ENCODE data around the gene ARHGEF7. TPM values are rescaled to one million over a fixed set of nuclear protein-coding genes. Genes with fewer than 3 reads are reported as not detected.
"Not testable (repeated sequence)": the region's sequence is repeated elsewhere in the genome, so short reads cannot be mapped to it uniquely, and the experiment has no call there.

ARHGEF7 gene
- total and polyA plus RNA-seq, 8 donors: 11.6 to 126 (median 49.7) TPM

DNA sequence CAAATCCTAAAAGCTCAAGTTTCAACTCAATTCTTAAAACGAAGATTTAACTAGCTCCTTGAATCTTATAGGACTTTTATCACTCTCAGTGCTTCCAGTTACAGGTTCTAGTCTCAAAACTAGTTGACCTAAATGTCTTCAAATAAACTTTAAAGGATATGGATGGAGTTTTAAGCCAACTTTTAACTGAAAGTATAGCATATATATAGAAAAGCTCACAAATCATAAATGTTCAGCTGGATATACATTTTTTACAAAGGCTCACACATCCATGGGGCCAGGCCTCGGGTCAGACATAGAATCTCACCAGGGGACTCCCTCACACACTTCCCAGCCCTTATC lies 47.1 kb upstream of the ARHGEF7 start:
- intact Hi-C loops (cut with DNase I; ENCODE audit: low total_unique reads): loop anchor here (10.0 kb wide), 1 partner anchor 147 kb away; no protein-coding TSS in a partner anchor
- no peak overlapping the region for H3K27ac ChIP-seq
- TF ChIP-seq, protein P1, sequence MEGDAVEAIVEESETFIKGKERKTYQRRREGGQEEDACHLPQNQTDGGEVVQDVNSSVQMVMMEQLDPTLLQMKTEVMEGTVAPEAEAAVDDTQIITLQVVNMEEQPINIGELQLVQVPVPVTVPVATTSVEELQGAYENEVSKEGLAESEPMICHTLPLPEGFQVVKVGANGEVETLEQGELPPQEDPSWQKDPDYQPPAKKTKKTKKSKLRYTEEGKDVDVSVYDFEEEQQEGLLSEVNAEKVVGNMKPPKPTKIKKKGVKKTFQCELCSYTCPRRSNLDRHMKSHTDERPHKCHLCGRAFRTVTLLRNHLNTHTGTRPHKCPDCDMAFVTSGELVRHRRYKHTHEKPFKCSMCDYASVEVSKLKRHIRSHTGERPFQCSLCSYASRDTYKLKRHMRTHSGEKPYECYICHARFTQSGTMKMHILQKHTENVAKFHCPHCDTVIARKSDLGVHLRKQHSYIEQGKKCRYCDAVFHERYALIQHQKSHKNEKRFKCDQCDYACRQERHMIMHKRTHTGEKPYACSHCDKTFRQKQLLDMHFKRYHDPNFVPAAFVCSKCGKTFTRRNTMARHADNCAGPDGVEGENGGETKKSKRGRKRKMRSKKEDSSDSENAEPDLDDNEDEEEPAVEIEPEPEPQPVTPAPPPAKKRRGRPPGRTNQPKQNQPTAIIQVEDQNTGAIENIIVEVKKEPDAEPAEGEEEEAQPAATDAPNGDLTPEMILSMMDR (IDR thresholded peaks at IDR 0.05): peak in 1 of 7 experiments; percentile 5
- no peak for TF ChIP-seq POLR2A (IDR thresholded peaks at IDR 0.05)
- H3K27me3 ChIP-seq: peaks cover 0 to 31% (median 4%) of the 10 kb centered on the region in 3 donors
- H3K4me1 ChIP-seq: peaks cover 0 to 14% (median 8%) of the 10 kb centered on the region in 4 donors
- H3K36me3 ChIP-seq: no peaks in the 10 kb centered on the region
- H3K9me3 ChIP-seq: peaks cover 0 to 24% (median 12%) of the 10 kb centered on the region in 4 donors
- H3K4me3 ChIP-seq: peak overlapping the region in 3 of 4 donors; percentile 53 to 73 (median 69)
- no peak for DNase-seq
- WGBS, 5 donors: 11 to 13% (median 12%) methylated on average over 2 of the region's 2 CpGs

DNA sequence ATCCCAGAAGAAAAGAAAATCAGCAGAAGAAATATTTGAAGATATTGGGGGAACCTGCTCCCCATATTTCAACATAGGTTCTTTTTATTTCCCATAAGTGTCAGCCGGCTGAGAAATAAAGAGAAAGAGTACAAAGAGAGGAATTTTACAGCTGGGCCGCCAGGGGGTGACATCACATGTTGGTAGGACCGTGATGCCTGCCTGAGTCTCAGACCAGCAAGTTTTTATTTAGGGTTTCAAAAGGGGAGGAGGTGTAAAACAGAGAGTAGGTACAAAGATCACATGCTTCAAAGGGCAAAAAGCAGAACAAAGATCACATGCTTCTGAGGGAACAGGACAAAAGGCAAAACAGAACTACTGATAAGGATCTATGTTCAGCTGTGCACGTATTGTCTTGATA lies 44.0 kb upstream of the ARHGEF7 start:
- 58 to 76% (median 66%) methylated on average over 4 of the region's 4 CpGs for WGBS, 5 donors
- DNase-seq; H3K4me3 ChIP-seq; H3K36me3 ChIP-seq; intact Hi-C loops (cut with DNase I; ENCODE audit: low total_unique reads); H3K27ac ChIP-seq: not testable (repeated sequence)
- Histone ChIP-seq H3K4me1 (peaks cover 0 to 14% (median 8%) of the 10 kb centered on the region in 4 donors), H3K27me3 (peaks cover 0 to 23% (median 4%) of the 10 kb centered on the region in 3 donors), H3K9me3 (peaks cover 0 to 44% (median 35%) of the 10 kb centered on the region in 4 donors)

DNA sequence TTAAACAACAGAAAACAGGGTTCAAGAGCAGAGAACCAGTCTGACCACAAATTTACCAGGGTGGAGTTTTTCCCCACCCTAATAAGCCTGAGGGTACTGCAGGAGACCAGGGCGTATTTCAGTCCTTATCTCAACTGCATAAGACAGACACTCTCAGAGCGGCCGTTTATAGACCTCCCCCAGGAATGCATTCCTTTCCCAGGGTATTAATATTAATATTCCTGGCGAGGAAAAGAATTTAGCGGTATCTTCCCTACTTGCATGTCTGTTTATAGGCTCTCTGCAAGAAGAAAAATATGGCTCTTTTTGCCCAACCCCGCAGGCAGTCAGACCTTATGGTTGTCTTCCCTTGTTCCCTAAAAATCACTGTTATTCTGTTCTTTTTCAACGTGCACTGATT lies 43.6 kb upstream of the ARHGEF7 start:
- H3K36me3 ChIP-seq; DNase-seq; H3K4me3 ChIP-seq; intact Hi-C loops (cut with DNase I; ENCODE audit: low total_unique reads); H3K27ac ChIP-seq: not testable (repeated sequence)
- WGBS, 5 donors: 68 to 85% (median 78%) methylated on average over 7 of the region's 7 CpGs
- H3K27me3 ChIP-seq: peaks cover 0 to 19% (median 2%) of the 10 kb centered on the region in 3 donors
- H3K9me3 ChIP-seq: peaks cover 0 to 44% (median 35%) of the 10 kb centered on the region in 4 donors
- H3K4me1 ChIP-seq: peaks cover 0 to 14% (median 8%) of the 10 kb centered on the region in 4 donors

DNA sequence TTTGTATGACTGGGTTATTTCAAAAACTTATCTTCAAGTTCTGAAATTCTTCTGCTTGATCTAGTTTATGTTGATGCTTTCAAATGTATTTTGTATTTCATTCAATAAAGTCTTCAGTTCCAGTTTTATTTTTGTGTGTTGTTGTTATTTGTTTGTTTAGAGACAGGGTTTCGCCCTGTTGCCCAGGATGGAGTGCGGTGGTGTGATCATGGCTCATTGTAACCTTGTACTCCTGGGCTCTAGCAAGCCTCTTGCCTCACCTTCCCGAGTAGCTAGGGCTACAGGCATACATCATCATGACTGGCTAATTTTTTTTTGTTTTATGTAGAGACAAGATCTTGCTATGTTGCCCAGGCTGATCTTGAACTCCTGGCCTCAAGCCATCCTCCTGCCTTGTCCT lies 40.3 kb upstream of the ARHGEF7 start:
- intact Hi-C loops (cut with DNase I; ENCODE audit: low total_unique reads): no loop called here
- no peak for DNase-seq
- no peak overlapping the region for H3K27ac ChIP-seq
- no peak overlapping the region for H3K4me3 ChIP-seq
- no peak for TF ChIP-seq EP300 (IDR thresholded peaks at IDR 0.05)
- TF ChIP-seq, protein P1 (IDR thresholded peaks at IDR 0.05): no peak
- TF ChIP-seq POLR2A (IDR thresholded peaks at IDR 0.05): no peak
- no peak for TF ChIP-seq POLR2AphosphoS5 (IDR thresholded peaks at IDR 0.05)
- peaks cover 0 to 44% (median 35%) of the 10 kb centered on the region in 4 donors for H3K9me3 ChIP-seq
- H3K4me1 ChIP-seq: no peaks in the 10 kb centered on the region
- H3K27me3 ChIP-seq: peaks cover 0 to 6% (median 0%) of the 10 kb centered on the region in 3 donors
- 85 to 96% (median 90%) methylated on average over 3 of the region's 3 CpGs for WGBS, 5 donors
- no peaks in the 10 kb centered on the region for H3K36me3 ChIP-seq

DNA sequence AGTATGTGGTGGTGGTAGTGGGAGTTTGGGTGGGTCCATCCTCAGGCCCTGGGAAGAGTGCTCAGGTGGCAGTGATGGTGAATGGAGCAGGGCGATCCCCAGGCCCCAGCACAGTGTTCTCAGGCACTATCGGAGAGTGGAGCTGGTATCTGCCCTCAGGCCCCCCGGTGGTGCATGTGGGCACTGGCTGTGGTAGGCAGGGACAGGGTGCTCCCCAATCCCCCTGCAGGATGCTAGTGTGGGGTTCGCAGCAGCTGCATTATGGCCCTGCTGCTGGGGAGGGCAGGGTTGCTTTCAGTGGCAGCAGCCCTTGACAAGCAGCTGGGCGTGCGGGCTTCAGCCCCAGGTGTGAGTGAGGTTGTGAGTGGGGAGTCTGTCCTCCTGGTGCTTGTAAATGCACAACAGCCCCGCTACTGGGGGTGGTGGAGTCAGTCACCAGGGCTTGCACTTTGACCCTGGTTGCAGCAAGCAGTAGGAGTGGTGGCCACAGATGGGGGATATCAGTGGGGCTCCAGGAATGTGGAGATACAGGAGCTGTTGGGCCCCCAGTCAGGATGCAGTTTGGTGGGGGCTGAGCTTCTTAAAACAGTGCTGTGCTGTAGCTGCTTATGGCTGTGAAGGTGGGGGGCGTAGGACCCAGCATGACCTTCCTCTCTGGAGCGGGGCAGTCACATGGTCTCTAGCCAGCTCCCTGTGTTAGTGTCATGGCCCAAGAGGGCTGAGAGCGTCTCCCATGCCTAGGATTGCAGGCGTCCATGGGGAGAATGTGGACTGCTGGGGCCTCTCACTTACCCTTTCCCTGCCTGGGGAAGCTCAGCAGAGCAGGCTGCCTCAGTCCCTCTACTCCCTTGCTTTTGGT lies 38.7 kb upstream of the ARHGEF7 start:
- 80 to 85% (median 83%) methylated on average over 7 to 11 of the region's 11 CpGs for WGBS, 5 donors
- Histone ChIP-seq H3K27ac (no peak overlapping the region), H3K9me3 (peaks cover 0 to 40% (median 29%) of the 10 kb centered on the region in 4 donors), H3K36me3 (no peaks in the 10 kb centered on the region), H3K4me1 (no peaks in the 10 kb centered on the region), H3K27me3 (peaks cover 0 to 6% (median 0%) of the 10 kb centered on the region in 3 donors), H3K4me3 (no peak overlapping the region)
- intact Hi-C loops (cut with DNase I; ENCODE audit: low total_unique reads): no loop called here
- DNase-seq: no peak
- TF ChIP-seq EP300 (IDR thresholded peaks at IDR 0.05) (no peak), POLR2A (IDR thresholded peaks at IDR 0.05) (no peak), POLR2AphosphoS5 (IDR thresholded peaks at IDR 0.05) (no peak)
- TF ChIP-seq, protein P1 (IDR thresholded peaks at IDR 0.05): no peak

Data from stomach (tissue), 9 donors.